ENCODE data around the gene GTPBP8.

Gene GTPBP8

DNA sequence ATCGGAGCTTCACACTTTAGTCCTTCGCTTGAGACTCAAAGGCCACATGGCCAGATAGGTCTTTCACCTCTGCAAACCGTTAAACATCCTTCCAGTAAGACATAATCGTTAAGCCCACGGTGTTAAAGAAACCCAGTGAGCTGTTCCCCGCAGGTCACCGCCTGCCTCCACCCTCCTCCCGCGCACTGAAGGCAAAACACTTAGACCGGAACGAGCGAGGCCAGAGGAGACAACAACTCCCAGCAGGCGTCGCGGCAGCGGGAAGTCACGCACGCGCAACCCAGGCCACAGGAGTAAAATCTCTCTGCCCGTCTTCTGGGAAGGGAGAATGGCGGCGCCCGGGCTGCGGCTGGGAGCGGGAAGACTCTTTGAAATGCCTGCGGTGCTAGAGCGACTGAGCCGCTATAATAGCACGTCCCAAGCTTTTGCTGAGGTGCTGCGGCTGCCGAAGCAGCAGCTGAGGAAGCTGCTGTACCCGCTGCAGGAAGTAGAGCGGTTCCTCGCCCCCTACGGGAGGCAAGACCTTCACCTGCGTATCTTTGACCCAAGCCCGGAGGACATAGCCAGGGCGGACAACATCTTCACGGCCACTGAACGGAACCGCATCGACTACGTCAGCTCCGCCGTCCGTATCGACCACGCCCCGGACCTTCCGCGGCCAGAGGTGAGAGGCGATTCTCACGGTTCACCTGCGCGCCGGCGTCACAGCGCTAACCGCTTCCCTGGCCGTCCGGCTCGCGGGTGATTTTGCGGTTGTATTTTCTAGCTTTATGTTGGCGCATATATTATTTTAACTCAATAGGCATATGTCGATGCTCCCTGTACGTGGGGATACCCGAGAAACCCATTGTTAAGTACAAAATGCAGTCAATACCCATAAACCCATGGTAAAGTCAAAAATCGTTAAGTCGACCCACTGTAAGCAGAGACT, at the start of gene GTPBP8:
Gene GTPBP8 (plus strand): TSS at position 313 of the 931 bp plus-strand sequence. CDS start 16 bp downstream, at position 329.
- DNase-seq, result peak; percentile 76 to 95

DNA sequence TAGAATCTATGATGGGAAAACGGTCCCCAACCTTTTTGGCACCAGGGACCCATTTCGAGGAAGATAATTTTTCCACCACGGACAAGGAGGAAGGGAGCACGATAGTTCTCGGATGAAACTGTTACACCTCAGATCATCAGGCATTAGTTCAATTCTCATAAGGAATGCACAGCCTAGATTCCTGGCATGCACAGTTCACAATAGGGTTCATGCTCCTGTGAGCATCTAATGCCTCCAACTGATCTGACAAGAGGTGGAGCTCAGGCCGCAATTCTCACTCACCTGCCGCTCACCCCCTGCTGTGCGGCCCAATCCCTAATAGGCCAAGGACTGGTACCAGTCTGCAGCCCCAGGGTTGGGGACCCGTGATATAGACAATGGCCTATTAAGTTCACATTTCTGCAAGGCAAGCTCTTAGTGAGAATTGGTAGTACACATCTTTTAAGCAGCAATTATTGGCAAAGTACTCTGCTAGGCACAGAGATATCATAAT, 42.4 kb upstream of the GTPBP8 start:
- DNase-seq, result no peak

DNA sequence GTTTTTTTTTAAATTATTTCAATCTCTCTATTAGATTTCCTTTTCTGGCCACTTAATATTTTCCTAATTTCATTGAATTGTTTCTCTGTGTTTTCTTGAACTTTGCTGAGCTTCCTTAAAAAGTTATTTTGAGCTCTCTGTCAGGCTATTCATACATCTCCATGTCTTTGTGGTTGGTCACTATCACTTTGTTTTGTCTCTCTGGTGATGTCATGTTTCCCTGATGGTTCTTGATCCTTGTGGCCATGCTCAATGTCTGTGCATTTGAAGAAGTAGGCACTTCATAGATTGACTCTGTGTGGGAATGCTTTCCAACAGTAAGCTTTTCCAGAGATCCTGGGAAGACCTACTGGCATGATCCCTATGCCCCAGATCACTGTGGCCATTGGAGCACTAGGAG, 34.4 kb upstream of the GTPBP8 start:
- DNase-seq, result no peak

DNA sequence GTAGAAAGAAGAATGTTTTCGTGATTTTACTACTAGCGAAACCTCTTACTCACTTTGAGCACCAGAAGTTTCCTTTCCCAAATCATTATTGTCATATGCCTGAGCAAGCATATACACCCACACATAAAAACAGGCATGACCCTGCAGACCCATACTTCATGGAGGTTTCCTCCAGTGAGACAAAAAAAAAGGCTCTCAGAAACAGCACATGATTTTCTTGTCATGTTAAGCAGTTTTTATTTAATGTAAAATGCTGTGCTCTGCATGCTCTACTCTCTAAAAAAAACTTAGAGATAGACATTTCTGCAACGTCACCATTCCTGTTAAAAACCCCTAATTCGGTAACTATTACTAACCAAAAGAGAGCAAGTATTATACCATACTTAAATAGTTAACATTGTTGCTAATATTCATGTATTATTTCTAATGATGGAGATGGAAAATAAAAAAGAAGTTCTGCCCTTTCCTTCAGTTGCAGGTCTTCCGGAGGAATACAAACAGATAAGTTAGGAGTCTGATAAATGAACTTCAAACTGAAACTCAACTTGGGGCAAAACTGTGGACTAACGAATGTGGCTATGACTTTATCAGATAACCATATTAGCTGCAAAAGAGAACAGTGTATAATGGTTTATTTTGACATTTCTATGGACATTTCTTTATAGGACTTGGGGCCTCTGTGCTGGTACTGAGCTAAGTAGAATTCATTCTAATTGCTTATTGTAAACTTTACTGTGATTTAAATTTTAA, 31.8 kb upstream of the GTPBP8 start:
- DNase-seq, result no peak

DNA sequence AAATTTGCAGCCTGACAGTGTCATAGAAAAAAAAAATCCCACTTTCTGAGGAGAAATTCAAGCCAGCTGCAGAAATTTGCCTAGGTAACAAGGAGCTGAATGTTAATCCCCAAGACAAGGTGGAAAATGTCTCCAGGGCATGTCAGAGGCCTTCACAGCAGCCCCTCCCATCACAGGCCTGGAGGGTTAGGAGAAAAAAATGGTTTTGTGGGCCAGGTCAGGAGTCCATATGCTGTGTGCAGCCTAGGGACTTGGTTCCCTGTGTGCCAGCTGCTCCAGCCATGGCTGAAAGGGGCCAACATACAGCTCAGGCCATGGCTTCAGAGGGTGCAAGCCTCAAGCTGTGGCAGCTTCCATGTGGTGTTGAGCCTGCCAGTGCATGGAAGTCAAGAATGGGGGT, 27.1 kb upstream of the GTPBP8 start:
- DNase-seq, result no peak

DNA sequence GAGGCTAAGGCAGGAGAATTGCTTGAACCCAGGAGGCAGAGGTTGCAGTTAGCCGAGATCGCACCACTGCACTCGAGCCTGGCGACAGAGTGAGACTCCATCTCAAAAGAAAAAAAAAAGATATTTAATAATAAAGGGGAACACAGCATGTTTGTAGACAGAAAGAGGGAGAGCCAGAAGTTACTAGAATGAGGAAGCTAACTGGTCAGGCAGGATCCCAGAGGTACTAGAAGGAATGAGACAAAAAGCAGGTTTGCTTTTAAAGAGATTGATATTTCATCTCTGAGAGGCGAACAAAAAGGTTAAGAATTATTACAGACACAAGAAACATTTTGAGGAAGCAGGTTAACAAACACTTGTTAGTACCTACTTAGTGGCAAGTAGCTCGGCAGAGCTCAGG, 25.1 kb upstream of the GTPBP8 start:
- no peak for DNase-seq

DNA sequence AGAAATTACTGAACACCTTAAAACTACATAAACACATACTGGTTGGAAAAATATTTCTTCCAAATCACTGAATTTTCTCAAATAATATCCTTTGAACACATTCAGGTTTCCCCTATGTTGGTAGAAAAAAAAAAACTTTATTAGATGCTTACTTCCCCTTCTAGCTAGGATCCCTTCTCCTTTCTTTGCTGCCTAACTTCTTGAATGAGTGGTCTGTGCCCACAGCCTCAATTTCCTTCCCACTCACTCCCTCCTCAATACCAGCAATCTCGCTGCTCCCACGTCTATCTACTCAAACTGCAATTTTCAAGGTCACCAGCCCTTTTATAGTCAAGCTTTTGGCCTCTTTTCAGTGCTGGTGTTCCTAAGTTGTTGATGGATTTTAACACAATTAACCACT, 24.2 kb upstream of the GTPBP8 start:
- DNase-seq, result no peak

DNA sequence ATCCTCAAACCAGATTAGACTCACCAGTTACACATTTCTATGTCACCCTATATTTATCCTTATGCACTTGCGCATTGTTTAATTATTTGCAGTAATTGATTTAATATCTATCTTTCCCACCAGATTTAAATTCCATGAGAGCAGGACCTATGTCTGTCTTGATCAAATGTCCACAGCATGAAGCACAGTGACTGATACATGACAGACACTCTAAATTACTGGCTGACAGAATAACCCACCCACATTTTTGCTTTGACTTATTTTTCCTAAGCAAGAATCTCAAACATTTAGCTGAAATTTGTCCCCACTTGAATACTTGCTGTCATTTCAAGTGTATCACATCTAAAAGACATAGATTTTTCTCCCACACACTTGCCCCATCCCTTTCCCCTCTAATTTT, 23.4 kb upstream of the GTPBP8 start:
- no peak for DNase-seq

DNA sequence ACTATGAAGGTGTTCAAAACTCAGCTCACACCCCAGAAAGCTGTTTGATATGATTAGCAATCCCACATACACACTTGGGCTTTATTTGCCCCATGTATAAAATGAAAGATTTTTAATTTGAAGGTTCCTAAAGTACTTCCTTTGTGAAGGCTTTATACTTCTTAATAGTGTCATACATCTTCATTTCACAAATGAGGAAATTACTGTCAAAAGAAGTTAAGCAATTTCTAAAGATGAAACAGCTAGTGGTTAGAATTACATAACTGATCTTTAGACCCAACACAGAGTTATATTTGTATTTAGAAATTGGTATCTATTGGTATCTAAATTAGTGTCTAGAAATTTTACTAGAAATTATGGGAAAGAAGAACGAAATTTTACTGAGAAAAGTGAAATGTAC, 23.0 kb upstream of the GTPBP8 start:
- no peak for DNase-seq

DNA sequence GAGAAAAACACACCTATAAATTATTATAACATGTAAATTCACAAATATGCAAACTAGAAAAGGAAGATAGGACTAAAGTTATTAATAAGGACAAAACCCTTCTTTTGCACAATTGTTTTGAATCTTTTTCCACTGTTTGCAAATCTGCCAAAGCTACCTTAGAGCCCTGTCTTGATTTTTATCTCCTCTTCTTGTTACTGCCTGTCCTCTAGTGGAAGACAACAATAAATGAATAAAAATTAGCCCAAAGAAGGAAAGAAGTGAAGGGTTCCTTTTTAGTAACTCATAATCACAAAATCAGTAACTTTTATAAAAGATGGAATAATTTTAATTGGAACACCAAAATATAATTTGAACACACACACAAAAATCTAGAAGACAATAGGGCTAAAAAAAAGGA, 18.6 kb upstream of the GTPBP8 start:
- DNase-seq, result no peak

DNA sequence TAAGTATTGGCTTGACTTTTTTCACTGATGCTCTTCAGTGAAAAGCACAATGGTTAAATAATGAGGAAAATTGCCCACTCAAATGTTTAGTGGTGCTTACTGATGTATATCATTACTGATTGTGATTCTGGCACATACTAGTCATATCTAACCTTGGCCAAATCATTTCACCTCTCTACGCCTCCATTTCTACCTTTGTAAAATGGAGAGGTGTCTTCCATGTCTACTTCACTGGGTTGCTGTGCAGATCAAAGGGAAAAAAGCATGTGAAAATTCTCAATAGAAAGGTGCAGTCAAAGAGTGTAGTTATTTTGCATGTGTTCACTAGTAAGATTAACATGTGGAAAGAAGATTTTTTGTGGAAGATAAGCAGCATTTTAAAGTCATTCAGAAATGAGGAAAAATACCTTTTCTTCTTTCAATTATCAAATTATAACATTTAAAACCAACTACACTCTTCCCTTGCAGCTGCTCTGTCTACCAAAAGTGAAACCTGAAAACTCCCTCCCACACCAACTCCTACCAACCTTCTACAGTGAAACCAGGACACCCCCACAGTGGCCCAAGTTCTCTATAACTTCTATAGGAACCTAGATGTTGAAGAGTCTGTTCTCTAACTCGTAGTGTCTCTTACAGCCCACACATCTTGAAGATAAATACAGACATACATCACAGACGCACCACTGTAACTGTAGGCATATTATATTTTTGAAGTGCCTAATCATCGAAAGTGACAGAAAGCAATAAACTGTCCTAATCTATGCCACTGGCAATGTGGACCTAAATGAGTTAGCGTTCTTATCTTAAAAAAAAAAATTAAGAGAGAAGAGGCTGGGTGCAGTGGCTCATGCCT, 17.2 kb upstream of the GTPBP8 start:
- DNase-seq, result no peak

DNA sequence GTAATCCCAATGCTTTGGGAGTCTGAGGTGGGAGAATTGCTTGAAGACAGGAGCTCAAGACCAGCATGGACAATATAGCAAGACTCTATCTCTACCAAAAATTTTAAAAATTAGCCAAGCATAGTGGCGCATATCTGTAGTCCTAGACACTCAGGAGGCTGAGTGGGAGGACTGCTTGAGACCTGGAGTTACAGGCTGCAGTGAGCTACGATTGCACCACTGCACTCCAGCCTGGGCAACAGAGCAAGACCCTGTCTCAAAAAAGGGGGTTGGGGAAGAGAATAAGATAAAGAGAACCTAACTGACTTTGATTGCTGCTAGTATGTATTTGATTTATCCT, 16.6 kb upstream of the GTPBP8 start:
- DNase-seq, result no peak

DNA sequence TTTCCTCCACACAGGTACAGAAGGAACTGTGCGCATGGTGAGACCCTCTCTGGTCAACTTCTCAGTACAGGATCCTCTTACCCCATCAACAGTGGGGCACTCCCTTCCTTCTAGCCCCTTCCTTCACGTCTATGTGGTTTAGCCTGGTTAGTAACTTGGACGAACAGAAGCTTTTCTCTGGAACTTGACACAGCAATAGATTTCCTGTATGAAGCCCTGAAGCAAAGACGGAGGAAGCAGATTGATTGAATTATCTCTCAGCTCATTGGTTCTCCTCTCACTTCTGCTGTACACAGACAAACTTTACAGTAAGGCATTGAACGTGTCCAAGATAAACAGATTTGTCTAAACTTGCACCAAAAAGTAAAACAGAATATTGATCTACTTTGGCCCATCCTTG, 15.9 kb upstream of the GTPBP8 start, which contains the start of gene CD200R1:
Gene CD200R1 (minus strand): TSS at position 210 of the 400 bp plus-strand sequence. CDS start 246 bp downstream, outside the sequence.
- DNase-seq, result no peak

DNA sequence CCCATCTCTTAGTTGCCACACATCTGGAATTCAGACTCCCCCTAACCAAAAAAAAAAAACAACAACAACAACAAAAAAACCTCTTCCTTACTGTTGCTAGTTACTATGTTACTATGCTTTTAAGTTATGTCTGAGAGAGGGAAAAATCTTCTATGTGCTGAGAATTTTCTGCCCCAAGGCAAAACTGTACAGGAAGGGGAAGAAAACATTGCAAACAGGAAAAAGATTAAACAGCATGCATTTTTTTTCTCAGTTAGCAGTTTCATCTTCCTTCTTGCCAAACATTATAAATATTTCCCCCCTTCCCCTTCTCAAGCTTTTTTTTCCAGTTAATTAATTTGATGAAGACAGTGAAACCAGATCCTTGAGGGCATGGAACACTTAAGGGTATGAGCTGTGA, 14.8 kb upstream of the GTPBP8 start:
- DNase-seq, result no peak

DNA sequence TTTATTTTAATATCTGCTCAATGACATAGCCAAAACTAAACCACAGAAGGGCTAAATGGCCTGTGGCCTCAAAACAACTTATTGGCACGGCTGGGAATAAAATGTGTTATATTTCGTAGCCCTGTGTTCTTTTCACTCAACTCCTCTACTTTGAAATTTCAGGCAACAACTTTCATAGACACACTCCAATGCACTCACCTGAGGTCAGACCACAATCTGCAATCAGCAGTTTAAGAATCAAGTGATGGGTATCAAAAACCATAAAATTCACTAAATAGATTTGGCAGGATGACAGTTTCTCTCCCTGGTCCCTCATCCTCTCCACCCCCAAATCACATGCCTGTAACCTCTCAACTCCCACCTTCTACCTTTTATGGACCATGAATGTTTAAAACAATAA, 13.8 kb upstream of the GTPBP8 start:
- no peak for DNase-seq

DNA sequence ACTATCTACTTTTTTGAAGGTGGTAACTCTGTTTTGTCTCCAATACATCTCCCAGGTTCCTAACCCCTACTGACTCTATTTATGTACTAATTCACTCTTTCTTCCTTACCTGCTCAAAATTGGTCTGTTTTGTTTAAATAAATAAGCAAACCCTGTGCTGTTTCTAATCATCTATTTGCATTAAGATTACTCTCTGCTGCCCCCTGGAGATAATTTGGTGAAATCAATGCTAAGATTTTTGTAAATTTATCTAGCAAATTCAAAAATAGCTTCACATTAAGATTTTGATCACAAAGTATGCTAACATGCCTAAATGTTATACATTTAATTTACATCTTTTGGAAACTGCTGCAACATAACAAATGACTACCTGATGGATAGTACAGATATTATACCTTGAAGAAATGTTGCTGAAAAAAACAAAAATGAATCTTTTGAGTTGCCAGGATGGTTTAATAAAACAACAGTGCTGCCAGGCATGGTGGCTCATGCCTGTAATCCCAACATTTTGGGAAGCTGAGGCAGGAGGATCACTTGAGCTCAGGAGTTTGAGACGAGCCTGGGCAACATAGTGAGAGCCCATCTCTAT, 11.4 kb upstream of the GTPBP8 start:
- DNase-seq, result peak in 1 of 2 experiments; percentile 50

DNA sequence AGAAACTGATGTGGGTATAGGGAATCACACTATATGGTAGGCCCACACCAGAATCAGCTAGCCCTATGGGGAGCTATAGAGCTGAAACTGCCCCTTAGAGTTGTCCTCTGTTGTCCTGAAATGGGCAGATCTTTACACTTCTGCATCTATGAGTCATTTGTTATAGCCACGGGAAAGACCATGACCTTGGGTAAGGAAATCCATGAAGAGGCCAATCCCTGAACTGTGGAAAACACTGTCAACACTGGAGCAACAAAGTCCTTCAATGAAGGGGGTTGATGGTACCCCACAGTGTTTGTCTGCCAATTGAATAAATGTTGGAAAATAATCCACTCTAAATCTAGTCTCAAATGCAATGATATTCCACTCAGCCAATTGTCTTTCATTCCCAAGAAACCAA, 10.7 kb upstream of the GTPBP8 start:
- no peak for DNase-seq

DNA sequence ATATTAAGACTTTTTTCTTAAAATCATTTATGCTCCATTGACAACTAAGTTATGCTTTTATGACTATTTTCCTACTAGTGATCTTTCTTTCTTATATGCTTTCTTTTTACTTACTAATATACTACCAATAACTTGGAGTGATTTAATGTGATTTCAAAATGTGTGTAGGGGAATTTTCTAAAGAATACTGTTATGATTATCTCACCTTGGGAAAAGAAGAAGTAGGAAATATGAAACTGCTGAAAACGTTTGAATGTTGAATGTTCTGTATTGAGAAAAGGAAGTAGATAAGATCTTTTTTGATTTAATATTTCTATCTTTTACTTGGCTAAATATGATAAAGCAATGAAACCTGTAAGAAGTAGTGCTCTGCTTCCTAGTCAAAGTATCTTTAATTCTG, 8.1 kb upstream of the GTPBP8 start:
- no peak for DNase-seq

DNA sequence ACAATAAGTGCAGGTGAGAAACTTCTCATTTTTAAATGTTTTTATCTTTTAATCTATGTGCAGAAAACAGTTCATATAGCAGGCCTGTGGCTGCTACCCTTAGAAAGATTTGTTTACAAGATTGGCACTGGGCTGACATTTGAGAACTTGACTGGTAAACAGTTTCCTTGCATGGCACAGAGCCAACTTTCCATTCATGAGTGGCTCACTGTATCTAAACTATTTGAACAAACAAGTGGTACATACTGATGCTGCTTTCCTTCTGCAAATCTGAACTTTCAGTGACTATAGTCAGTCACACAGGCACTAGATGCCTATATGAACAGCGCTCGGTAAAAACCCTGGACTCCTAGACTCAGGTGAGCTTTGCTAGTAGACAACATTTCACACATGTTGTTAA, 6.3 kb upstream of the GTPBP8 start:
- no peak for DNase-seq

DNA sequence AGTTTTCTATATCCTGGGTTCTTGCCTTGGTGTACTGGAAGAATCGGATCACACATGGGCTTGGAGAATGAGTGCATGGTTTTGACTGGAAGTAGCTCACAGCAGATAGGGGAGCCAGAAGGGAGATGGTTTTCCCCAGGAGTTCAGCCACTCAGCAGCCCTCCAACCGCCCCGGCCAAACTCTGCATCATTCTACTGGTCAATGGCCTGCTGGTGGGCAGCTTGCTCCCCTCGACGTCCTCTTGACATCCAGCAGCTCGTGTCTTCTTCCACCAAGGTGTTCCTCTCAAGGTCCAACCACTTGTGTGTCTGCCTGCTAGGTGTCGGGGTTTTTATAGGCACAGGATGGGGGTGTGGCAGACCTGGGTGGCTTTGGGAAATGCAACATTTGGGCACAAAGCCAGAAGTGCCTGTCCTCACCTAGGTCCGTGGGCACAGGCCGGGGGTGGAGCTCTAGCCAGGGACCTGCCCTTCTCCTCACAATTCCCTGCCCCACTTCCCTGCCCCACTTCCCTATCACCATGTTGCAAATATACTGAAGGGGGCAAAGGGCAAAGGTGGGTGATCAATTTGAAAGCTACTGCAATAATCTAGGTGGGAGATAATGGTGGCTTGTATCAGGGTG, 3.0 kb upstream of the GTPBP8 start:
- no peak for DNase-seq

DNA sequence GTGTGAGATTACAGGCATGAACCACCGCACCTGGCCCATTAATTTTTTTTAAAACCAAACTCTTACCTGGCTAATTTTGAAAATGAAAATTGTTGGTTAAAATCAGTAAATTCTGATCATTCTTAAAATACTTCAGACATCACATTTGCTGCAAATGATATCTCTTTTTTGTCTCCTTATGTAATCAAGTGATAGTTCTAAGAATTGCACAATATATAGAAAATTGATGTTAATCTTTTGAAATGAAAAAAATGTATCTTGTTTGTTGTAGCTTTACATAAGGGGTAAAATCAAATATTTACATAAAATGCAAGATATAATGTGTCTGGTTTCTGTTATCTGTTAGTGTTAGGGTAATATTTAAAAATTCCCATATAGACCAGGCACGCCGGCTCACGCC, 5.0 kb downstream of the GTPBP8 start:
- DNase-seq, result no peak

DNA sequence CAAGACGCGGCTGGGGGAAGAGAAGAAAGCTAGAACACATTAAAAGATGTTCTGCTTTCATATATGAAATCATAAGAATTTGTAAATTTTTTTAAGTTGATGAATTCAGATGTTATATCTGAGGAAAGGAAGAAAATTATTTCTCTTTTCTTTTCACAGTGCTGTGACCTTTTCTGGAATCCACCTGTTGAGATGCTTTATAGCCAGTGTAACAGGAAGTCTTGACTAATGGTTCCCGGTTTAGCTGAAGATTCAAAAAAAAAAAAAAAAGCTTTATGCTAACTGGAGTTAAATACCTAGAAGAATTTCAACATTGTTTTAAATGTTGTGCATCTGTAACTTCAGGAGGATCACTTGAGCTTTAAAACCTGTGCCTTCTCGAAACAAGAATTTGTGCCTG, 9.9 kb downstream of the GTPBP8 start:
- no peak for DNase-seq

All from NCI-H446 (cell line).